ENCODE data around the gene MGAM2.
A peak's percentile ranks its signal among the peaks of the same experiment; 100 is the strongest.

The MGAM2 gene

DNA sequence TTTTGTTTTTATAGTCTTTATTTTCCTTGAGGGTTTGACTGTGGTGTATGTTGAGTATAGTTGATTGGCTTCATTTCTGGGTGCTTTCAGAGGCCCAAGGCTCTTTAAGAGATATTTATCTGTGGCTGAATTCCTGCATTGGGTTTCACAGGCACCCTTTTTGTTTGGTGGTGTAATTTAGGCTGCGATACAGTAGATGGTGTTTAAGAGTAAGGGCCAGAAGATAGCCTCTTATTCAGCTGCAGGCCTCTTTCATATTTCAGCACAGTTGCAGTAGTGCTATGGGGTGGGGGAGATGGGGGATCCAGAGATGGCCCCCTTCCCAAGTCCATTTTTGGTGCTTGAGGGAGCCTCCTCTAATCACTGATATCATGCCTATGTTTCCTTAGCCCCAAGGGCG lies 69.7 kb downstream of the MGAM2 start:
- no peak for DNase-seq

DNA sequence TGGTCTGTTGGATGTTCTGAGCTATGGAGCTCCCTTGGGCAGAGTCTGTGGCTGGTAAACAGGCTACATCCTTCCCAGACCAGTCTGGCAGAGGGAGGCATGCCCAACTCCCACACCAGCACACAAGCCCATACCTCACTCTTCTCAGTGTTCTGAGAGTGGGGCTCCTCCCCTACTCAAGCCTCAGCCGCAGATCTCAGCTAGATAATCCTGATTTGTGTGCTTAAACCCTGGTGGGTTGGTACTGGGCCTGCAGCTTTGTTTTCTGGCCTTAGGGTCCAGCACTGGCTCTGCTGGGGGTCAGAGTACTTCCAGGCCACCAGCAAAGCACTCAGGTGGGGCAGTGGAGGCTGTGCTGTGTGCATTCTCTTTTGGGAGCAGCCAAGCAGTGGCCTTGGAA lies 70.4 kb downstream of the MGAM2 start:
- peak; percentile 61 for DNase-seq

GRCh38 chr7:142185069-142185468 lies 73.6 kb downstream of the MGAM2 start:
- DNase-seq: no peak

GRCh38 chr7:142185801-142186200 lies 74.3 kb downstream of the MGAM2 start:
- DNase-seq: no peak

- DNase-seq: no peak
Measured at GRCh38 chr7:142188154-142188553, 76.6 kb downstream of the MGAM2 start.

DNA sequence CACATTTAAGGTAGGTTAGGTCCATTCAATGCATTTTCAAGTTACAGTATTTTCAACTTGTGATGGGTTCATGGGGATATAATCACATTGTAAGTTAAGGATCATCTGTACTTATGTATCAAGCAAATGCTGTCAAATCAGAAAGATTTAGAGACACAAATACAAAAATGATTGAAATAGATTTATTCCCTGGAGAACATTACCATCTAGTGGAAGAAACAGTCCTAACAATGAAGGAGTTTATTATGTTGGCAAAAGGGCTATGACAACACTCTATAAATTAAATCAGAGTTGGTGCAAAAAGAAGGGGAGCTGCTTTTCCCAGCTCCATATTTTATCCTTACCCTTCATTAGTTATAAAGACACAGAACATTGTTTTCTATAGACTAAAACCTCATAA lies 77.3 kb downstream of the MGAM2 start:
- peak; percentile 5 for DNase-seq

DNA sequence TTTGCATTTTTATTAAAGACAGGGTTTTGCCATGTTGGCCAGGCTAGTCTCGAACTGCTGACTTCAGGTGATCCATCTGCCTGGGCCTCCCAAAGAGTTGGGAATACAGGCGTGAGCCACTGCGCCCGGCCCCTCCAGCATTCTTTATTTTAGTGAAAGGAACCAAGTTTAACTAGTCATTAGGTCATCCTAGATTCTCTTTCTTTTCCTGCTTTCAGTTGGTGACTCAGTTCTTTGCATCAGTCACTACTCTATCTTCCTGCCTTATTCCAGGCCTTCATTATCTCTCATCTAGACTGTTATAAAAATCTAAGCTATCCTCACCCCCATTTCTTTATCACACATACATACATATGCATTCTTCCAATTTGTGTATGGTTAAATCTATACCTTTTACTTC lies 82.7 kb downstream of the MGAM2 start:
- DNase-seq: no peak

DNA sequence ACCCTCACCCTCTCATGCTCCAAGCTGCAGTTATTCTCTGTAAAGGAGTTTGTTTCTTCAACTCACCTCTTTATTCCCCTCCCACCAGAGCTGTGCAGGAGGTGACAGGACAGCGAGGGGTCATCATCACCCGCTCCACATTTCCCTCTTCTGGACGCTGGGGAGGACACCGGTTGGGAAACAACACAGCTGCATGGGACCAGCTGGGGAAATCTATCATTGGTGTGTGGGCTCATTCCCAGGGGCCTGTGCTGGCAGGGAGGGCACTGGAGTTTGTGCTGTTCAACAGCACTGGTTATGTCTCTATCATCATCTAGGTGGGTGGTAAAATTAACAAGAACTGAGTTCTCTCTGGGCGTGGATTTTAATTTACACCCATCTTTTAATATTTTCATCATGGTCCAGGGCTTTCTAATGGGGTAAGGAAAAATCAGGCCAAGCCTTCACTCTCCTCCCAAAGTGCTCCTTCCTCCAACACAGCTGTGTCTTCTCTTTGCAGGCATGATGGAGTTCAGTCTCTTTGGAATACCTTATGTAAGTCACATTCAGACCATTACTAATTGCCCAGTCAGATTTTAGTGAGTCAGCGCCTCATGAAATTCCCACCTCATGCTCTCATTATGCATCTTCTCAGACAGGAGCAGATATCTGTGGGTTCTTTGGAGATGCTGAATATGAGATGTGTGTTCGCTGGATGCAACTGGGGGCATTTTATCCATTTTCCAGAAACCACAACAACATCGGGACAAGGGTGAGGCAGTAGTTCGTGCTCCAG lies 84.7 kb downstream of the MGAM2 start:
- no peak for DNase-seq

- no peak for DNase-seq
Measured at GRCh38 chr7:142200206-142200605, 88.7 kb downstream of the MGAM2 start.

DNA sequence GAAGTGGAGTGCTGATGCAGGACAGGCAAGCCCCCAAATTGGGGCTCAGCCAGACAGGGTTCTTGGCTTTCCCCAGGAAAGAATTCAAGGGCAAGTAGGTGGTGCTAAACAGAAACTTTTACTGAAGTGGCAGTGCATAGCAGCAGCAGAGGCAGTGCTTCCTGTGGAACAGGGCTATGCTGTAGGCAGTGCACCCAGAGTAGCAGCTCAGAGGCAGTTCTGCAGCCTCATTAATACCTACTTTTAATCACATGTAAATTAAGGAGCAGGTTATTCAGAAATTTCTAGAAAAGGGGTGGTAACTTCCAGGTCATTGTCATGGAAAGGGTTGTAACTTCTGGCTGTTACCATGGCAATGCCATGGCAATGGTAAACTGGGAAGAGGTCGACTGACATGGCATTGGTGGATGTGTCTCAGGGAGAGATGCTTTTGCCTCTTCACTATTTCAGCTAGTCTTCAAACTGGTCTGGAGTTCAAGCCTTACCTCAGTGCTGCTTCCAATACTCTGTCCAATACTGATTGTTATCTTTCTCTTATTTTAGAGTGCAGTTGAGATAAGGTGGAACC lies 117.1 kb downstream of the MGAM2 start:
- DNase-seq: no peak

GRCh38 chr7:142231716-142232115 lies 120.2 kb downstream of the MGAM2 start:
- peak; percentile 99 for DNase-seq

DNA sequence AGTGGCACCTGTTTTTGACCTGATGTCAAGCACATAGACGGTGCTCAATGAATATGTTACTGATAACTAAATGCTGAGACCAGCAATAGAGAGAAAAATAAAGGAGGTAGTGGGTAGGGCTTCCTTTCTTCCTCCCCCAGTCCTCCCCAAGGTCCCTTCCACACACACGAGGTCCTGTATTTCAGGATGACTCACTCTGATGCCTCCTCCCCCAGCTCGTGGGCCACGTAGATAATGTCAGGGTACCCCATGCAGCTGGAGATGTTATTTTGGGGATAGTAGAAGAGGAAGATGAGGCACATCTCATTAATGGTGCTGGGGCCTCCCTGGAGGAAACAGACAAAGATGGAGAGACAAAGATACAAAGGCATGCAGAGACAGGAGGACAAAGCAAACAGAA lies 129.0 kb downstream of the MGAM2 start:
- no peak for DNase-seq

GRCh38 chr7:142243823-142244222 lies 132.3 kb downstream of the MGAM2 start:
- no peak for DNase-seq

DNA sequence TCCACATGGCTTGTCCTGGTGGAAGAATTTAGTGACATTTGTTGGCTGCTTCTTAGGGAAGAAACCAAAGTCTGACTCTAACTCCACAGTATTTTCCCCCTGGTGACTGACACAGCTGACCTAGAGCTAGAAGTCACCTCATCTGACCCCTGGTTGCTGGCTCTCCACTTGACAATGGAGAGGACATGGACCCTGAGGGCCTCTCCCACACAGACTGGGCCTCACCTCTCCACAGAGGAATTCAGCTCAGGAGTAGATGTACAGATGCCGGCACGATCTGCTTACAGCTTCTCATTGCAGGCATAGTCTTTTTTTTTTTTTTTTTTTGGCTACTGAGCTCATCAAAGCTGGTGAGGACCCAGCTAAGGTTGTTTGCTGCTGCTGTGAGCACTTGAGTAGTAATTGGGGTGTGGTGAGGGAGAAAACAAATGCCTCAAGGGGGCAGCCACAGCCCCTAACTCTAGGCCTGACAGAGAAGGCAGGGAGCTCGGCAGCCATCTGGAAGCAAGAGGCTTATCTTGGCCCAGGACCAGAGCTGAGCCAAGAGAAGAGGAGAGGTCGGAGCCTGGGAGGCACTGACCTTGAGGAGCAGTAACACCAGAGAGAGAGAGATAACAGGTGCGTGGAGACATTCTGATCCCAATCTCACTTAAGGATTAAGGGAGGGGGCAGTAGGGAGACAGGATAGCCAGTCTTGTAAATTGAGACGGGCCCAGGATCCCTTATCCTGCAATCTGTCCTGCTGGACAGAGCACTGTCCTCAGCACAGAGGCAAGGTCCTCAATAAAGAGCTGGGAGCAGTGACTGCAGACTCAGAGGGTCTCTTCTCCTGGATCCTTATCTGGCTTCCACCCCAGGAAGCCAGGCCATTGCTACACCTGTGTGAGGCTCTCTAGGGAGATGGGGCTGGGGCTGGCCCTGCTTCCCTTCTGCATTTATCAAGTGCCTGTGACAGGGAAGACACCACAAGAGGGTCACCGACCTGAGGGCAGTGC lies 136.9 kb downstream of the MGAM2 start:
- DNase-seq: peak; percentile 91

DNA sequence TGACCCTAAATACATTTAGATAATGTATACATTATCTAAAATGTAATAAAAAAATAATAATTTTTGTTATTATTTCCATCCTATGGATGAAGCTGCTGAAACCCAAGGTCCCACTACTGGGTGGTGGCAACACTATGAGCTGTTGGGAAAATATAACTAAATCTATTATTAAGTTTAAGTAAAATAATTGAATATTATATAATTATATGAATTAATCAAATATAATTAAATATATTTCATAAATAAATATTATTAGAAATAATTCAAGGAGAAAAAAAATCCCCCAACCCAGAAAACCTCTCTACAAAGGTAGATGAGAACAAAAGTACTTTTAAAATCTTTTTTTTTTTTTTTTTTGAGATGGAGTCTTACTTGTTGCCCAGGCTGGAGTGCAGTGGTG lies 138.4 kb downstream of the MGAM2 start:
- DNase-seq: no peak

DNA sequence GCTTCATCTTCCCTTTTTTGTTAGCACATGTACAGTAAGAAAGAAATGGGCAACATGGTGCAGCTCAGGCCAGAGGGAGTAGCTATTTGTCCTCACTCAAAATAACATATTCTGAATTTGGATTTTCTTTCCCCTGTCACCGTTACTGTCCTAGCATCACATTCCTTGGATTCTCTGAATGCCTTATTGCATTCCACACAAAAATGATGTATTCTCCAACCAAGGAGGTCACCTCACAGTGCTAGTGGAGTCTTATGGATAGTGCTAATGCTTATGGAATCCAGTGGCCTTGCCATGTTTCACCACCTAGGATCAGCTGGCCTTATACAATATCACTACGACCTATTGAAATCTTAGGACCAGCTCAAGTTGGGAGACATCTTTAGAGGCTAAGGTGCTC lies 139.2 kb downstream of the MGAM2 start:
- DNase-seq: no peak

GRCh38 chr7:142257958-142258357 lies 146.4 kb downstream of the MGAM2 start, which contains the start of gene PRSS58:
TSS of gene PRSS58 (minus strand) at chr7:142258058. CDS start at chr7:142257707, 351 bp downstream.
- DNase-seq: no peak

DNA sequence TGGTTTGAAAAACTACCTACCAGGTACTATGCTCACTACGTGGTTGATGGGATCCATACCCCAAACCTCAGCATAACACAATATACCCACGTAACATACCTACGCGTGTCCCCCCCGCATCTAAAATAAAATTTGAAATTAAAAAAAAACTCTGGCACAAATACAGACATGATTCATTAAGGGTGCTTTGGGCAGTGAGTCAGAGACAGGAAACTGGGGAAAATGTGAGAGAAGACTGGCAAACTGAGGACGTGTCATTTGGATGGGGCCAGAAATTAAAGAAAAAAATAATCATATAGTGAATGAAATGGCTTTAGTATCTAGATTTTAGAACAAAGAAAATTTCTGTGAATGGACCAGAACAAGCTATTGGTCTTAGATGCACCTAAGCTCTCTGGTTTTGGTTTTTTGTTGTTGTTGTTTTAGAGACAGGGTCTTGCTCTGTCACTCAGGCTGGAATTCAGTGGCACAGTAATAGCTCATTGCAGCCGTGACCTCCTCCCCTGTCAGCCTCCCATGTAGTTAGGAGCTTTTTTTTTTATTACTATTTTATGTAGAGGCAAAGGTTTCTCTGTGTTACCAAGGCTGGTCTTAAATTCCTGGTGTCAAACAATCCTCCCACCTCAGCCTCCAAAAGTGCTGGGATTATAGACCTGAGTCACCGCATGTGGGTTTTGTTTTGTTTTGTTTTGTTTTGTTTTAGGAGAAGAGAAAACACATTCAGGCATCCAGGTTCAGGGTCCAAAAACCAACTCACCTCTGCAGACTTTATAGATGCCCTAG lies 152.3 kb downstream of the MGAM2 start:
- no peak for DNase-seq

Data from NCI-H82 (cell line).